H1 (cell line): ENCODE measurements around the gene BTBD9. TPM values are rescaled to one million over a fixed set of nuclear protein-coding genes. Genes with fewer than 3 reads are reported as not detected.

ENCODE experiments used
- ATF3 ChIP-seq: IDR thresholded peaks from 2 replicates; pipeline ENCODE4 v1.6.1; 2011; ENCODE audit warnings: low read depth, mild to moderate bottlenecking, low read length; ENCODE audit not compliant: insufficient read depth
- BCL11A ChIP-seq, 2 experiments: IDR thresholded peaks; one replicate each; pipeline ENCODE4 v1.6.1; 2011; ENCODE audit warnings: low read depth in 2 of 2, low read length in 2 of 2, mild to moderate bottlenecking in 2 of 2
- CBX5 ChIP-seq: fragments of 300-800, 300-1000 bp; sonication (generic); IDR thresholded peaks from 2 replicates; pipeline ENCODE4 v1.7.1; 2016; ENCODE audit warnings: antibody characterized with exemption, low read length, low read depth
- CHD7 ChIP-seq: fragments of 300-600 bp; sonication (generic); IDR thresholded peaks from 2 replicates; pipeline ENCODE4 v1.7.1; 2012; ENCODE audit warnings: low read length, moderate library complexity, mild to moderate bottlenecking, inconsistent platforms; ENCODE audit not compliant: insufficient replicate concordance
- CTBP2 ChIP-seq: IDR thresholded peaks from 2 replicates; pipeline ENCODE4 v1.7.0; 2011; ENCODE audit warnings: borderline replicate concordance, mild to moderate bottlenecking, moderate library complexity, mixed read lengths, low read length; ENCODE audit not compliant: insufficient read depth, insufficient read length
- FOSL1 ChIP-seq: IDR thresholded peaks from 2 replicates; pipeline ENCODE4 v1.6.1; 2011; ENCODE audit warnings: mild to moderate bottlenecking, low read depth, low read length, moderate library complexity; ENCODE audit not compliant: insufficient read depth
- JUN ChIP-seq: IDR thresholded peaks from 2 replicates; pipeline ENCODE4 v1.6.1; 2011; ENCODE audit warnings: low read depth, mild to moderate bottlenecking, improper control_type of control experiment, low read length
- POLR2AphosphoS5 ChIP-seq: IDR thresholded peaks from 2 replicates; pipeline ENCODE4 v1.6.1; 2011; ENCODE audit warnings: low read depth, low read length
- SP4 ChIP-seq: IDR thresholded peaks from 2 replicates; pipeline ENCODE4 v1.6.1; 2012; ENCODE audit warnings: low read length, inconsistent platforms
- polyA plus RNA-seq, 7 experiments: library from polyadenylated mRNA; depleted of rRNA in 3 of 7; stranded (reverse) in 5 of 7; unstranded in 2 of 7; fragments of >200 nt in 5 of 7; fragments of 200-250 nt in 2 of 7; gene quantifications; 1 replicate in 5 of 7; 2 replicates in 1 of 7; 4 replicates in 1 of 7; pipeline versions ENCODE4 v1.2.1 to v1.2.3, GENCODE V29; 2011 to 2013; ENCODE audit warnings: missing spikeins in 2 of 7, mixed read lengths in 2 of 7
- total RNA-seq: library from RNA; stranded (reverse); fragmentation: NEBNext Ultra II Directional; extraction: Animal tissue kit (Norgen Biotek cat#: 25700); gene quantifications from 2 replicates; pipeline ENCODE4 v1.2.1, GENCODE V29; 2021

The BTBD9 gene
- total and polyA plus RNA-seq, 2 of the 8 experiments (the other 6 are each of a cell fraction or from before 2014, with no cell fraction given) = 0.92 to 4.1 TPM

- TF ChIP-seq CHD7 = no peak
- TF ChIP-seq FOSL1 = no peak
- TF ChIP-seq JUN = no peak
- no peak for TF ChIP-seq ATF3
- TF ChIP-seq BCL11A (IDR thresholded peaks at IDR 0.05; ENCODE audit: low read depth in 2 of 2, low read length in 2 of 2) = no peak
- no peak for TF ChIP-seq POLR2AphosphoS5
- TF ChIP-seq SP4 = no peak
- no peak for TF ChIP-seq CTBP2
- no peak for TF ChIP-seq CBX5
These were observed 3.7 kb downstream of the BTBD9 start (continued) for GRCh38 chr6:38636027-38636426.
